HG03469 (cell line): ENCODE measurements around the gene SVEP1.
"Not testable (repeated sequence)": the region's sequence is repeated elsewhere in the genome, so short reads cannot be mapped to it uniquely, and the experiment has no call there.

Experiments
- ATAC-seq: cut with Tn5 transposase; IDR thresholded peaks from one replicate; pipeline ENCODE4 v1.9.1; 2021; ENCODE audit warnings: mild to moderate bottlenecking, moderate library complexity, moderate number of reproducible peaks; ENCODE audit not compliant: unreplicated experiment

Gene SVEP1

GRCh38 chr9:110383491-110383890, 196.1 kb downstream of the SVEP1 start:
- ATAC-seq, result no peak

- no peak for ATAC-seq
Observed at GRCh38 chr9:110382731-110383130, 196.8 kb downstream of the SVEP1 start.

- ATAC-seq, result no peak
Observed at GRCh38 chr9:110371411-110372007, 208.0 kb downstream of the SVEP1 start.

- ATAC-seq, result no peak
Observed at GRCh38 chr9:110370315-110370714, 209.2 kb downstream of the SVEP1 start.

- no peak for ATAC-seq
Observed at GRCh38 chr9:110364451-110364850, 215.1 kb downstream of the SVEP1 start.

- ATAC-seq, result not testable (repeated sequence)
Observed at GRCh38 chr9:110358992-110359391, 220.5 kb downstream of the SVEP1 start.

GRCh38 chr9:110357505-110357904, 222.0 kb downstream of the SVEP1 start:
- ATAC-seq, result no peak

GRCh38 chr9:110356639-110357395, 222.7 kb downstream of the SVEP1 start:
- no peak for ATAC-seq

GRCh38 chr9:110355911-110356310, 223.6 kb downstream of the SVEP1 start:
- no peak for ATAC-seq

- no peak for ATAC-seq
Observed at GRCh38 chr9:110351009-110351467, 228.5 kb downstream of the SVEP1 start.

- no peak for ATAC-seq
Observed at GRCh38 chr9:110346325-110346724, 233.2 kb downstream of the SVEP1 start.

- ATAC-seq, result no peak
Observed at GRCh38 chr9:110344821-110345220, 234.7 kb downstream of the SVEP1 start.

- ATAC-seq, result no peak
Observed at GRCh38 chr9:110343551-110343950, 236.0 kb downstream of the SVEP1 start.

- no peak for ATAC-seq
Observed at GRCh38 chr9:110340306-110340705, 239.2 kb downstream of the SVEP1 start.

- ATAC-seq, result no peak
Observed at GRCh38 chr9:110338143-110338542, 241.4 kb downstream of the SVEP1 start.

- ATAC-seq, result no peak
Observed at GRCh38 chr9:110337727-110338126, 241.8 kb downstream of the SVEP1 start, which contains the start of gene TXNDC8. Gene TXNDC8, minus strand, starts transcription at chr9:110337863.

- no peak for ATAC-seq
Observed at GRCh38 chr9:110336363-110336762, 243.2 kb downstream of the SVEP1 start.

GRCh38 chr9:110334871-110335270, 244.7 kb downstream of the SVEP1 start:
- no peak for ATAC-seq

- no peak for ATAC-seq
Observed at GRCh38 chr9:110334183-110334582, 245.4 kb downstream of the SVEP1 start.

GRCh38 chr9:110332766-110333165, 246.8 kb downstream of the SVEP1 start:
- no peak for ATAC-seq

- no peak for ATAC-seq
Observed at GRCh38 chr9:110330484-110331105, 248.9 kb downstream of the SVEP1 start.
